Stimulated activated memory B cell treated with anti-CD40 and anti-IgM and Interleukin-4, amounts not matched to agents 10 μg/mL and 1 μg/mL and 100 μg/mL, for 72 hours (primary cell): ENCODE measurements around the gene SDF4.

Experiments
- ATAC-seq: fragments of 150-1000 bp; cut with Tn5 transposase; 2 replicates; pipeline ENCODE4 v1.10.0; 2021
- H3K27ac Mint-ChIP-seq: one replicate; pipeline ENCODE4 v1.8.0; 2022; ENCODE audit warnings: mild to moderate bottlenecking, mixed read lengths
- H3K27me3 Mint-ChIP-seq: one replicate; pipeline ENCODE4 v1.8.0; 2022; ENCODE audit warnings: mixed read lengths
- H3K36me3 Mint-ChIP-seq: one replicate; pipeline ENCODE4 v1.8.0; 2022; ENCODE audit warnings: mixed read lengths
- H3K4me1 Mint-ChIP-seq: one replicate; pipeline ENCODE4 v1.8.0; 2022; ENCODE audit warnings: mixed read lengths
- H3K4me3 Mint-ChIP-seq: one replicate; pipeline ENCODE4 v1.8.0; 2022; ENCODE audit warnings: mild to moderate bottlenecking, moderate library complexity, mixed read lengths
- H3K9me3 Mint-ChIP-seq: one replicate; pipeline ENCODE4 v1.8.0; 2022; ENCODE audit warnings: mixed read lengths

The SDF4 gene

GRCh38 chr1:1206376-1206965 lies 25.3 kb downstream of the SDF4 start, which contains the start of gene TNFRSF18:
Gene TNFRSF18 (minus strand): TSS chr1:1206592. CDS start chr1:1206571, 21 bp downstream.
- H3K36me3 Mint-ChIP-seq = peaks cover 6% of the 10 kb centered on the region
- peak within 1 kb of the TSS; percentile 84 for H3K4me3 Mint-ChIP-seq
- no peaks in the 10 kb centered on the region for H3K9me3 Mint-ChIP-seq
- ATAC-seq = peak; percentile 50
- H3K4me1 Mint-ChIP-seq = peaks cover 63% of the 10 kb centered on the region
- H3K27me3 Mint-ChIP-seq = peaks cover 8% of the 10 kb centered on the region
- H3K27ac Mint-ChIP-seq = peak within 1 kb of the TSS; percentile 90

- Mint-ChIP-seq H3K36me3 (peaks cover 2% of the 10 kb centered on the region), H3K4me1 (peaks cover 57% of the 10 kb centered on the region), H3K27me3 (peaks cover 2% of the 10 kb centered on the region), H3K27ac (peak overlapping the region; percentile 82), H3K4me3 (peak overlapping the region; percentile 84), H3K9me3 (no peaks in the 10 kb centered on the region)
- no peak for ATAC-seq
These were observed 25.9 kb downstream of the SDF4 start for GRCh38 chr1:1205769-1206375.

- peaks cover 8% of the 10 kb centered on the region for H3K27me3 Mint-ChIP-seq
- peak overlapping the region; percentile 84 for H3K4me3 Mint-ChIP-seq
- peaks cover 61% of the 10 kb centered on the region for H3K4me1 Mint-ChIP-seq
- no peak for ATAC-seq
- H3K36me3 Mint-ChIP-seq = no peaks in the 10 kb centered on the region
- peak overlapping the region; percentile 82 for H3K27ac Mint-ChIP-seq
- no peaks in the 10 kb centered on the region for H3K9me3 Mint-ChIP-seq
These were observed 26.6 kb downstream of the SDF4 start for GRCh38 chr1:1204998-1205768.

GRCh38 chr1:1204425-1204920 lies 27.3 kb downstream of the SDF4 start:
- peaks cover 61% of the 10 kb centered on the region for H3K4me1 Mint-ChIP-seq
- peak overlapping the region; percentile 84 for H3K4me3 Mint-ChIP-seq
- peaks cover 8% of the 10 kb centered on the region for H3K27me3 Mint-ChIP-seq
- no peak for ATAC-seq
- no peaks in the 10 kb centered on the region for H3K36me3 Mint-ChIP-seq
- H3K9me3 Mint-ChIP-seq = no peaks in the 10 kb centered on the region
- peak overlapping the region; percentile 82 for H3K27ac Mint-ChIP-seq

- Mint-ChIP-seq H3K27me3 (peaks cover 8% of the 10 kb centered on the region), H3K9me3 (no peaks in the 10 kb centered on the region), H3K4me3 (no peak overlapping the region), H3K36me3 (no peaks in the 10 kb centered on the region), H3K27ac (peak overlapping the region; percentile 82), H3K4me1 (peaks cover 58% of the 10 kb centered on the region)
- no peak for ATAC-seq
These were observed 28.0 kb downstream of the SDF4 start for GRCh38 chr1:1203561-1204424.

- H3K4me3 Mint-ChIP-seq = no peak overlapping the region
- ATAC-seq = no peak
- H3K27me3 Mint-ChIP-seq = peaks cover 8% of the 10 kb centered on the region
- H3K9me3 Mint-ChIP-seq = no peaks in the 10 kb centered on the region
- no peaks in the 10 kb centered on the region for H3K36me3 Mint-ChIP-seq
- peak overlapping the region; percentile 52 for H3K27ac Mint-ChIP-seq
- peaks cover 50% of the 10 kb centered on the region for H3K4me1 Mint-ChIP-seq
These were observed 28.8 kb downstream of the SDF4 start for GRCh38 chr1:1202831-1203560.

GRCh38 chr1:1200876-1201810 lies 30.7 kb downstream of the SDF4 start:
- Mint-ChIP-seq H3K4me3 (peak overlapping the region; percentile 46), H3K4me1 (peaks cover 34% of the 10 kb centered on the region), H3K9me3 (no peaks in the 10 kb centered on the region), H3K27me3 (peaks cover 8% of the 10 kb centered on the region), H3K36me3 (no peaks in the 10 kb centered on the region), H3K27ac (peak overlapping the region; percentile 73)
- peak; percentile 72 for ATAC-seq

GRCh38 chr1:1199961-1200875 lies 31.6 kb downstream of the SDF4 start:
- Mint-ChIP-seq H3K4me3 (peak overlapping the region; percentile 35), H3K9me3 (no peaks in the 10 kb centered on the region), H3K4me1 (peaks cover 27% of the 10 kb centered on the region), H3K36me3 (peaks cover 2% of the 10 kb centered on the region), H3K27me3 (peaks cover 8% of the 10 kb centered on the region), H3K27ac (peak overlapping the region; percentile 73)
- no peak for ATAC-seq

- peaks cover 6% of the 10 kb centered on the region for H3K9me3 Mint-ChIP-seq
- H3K36me3 Mint-ChIP-seq = peaks cover 4% of the 10 kb centered on the region
- H3K27me3 Mint-ChIP-seq = peaks cover 8% of the 10 kb centered on the region
- peak overlapping the region; percentile 73 for H3K27ac Mint-ChIP-seq
- no peak for ATAC-seq
- no peak overlapping the region for H3K4me3 Mint-ChIP-seq
- H3K4me1 Mint-ChIP-seq = peaks cover 18% of the 10 kb centered on the region
These were observed 32.5 kb downstream of the SDF4 start for GRCh38 chr1:1199141-1199960.

GRCh38 chr1:1198423-1199140 lies 33.2 kb downstream of the SDF4 start:
- peaks cover 16% of the 10 kb centered on the region for H3K4me1 Mint-ChIP-seq
- peaks cover 7% of the 10 kb centered on the region for H3K9me3 Mint-ChIP-seq
- H3K4me3 Mint-ChIP-seq = no peak overlapping the region
- peaks cover 8% of the 10 kb centered on the region for H3K27me3 Mint-ChIP-seq
- peaks cover 4% of the 10 kb centered on the region for H3K36me3 Mint-ChIP-seq
- no peak overlapping the region for H3K27ac Mint-ChIP-seq
- ATAC-seq = no peak

GRCh38 chr1:1197551-1198422 lies 34.0 kb downstream of the SDF4 start:
- Mint-ChIP-seq H3K27me3 (peaks cover 8% of the 10 kb centered on the region), H3K9me3 (peaks cover 7% of the 10 kb centered on the region), H3K4me1 (peaks cover 16% of the 10 kb centered on the region), H3K27ac (no peak overlapping the region), H3K4me3 (no peak overlapping the region), H3K36me3 (peaks cover 4% of the 10 kb centered on the region)
- ATAC-seq = no peak
